Liver (tissue), 9 donors: ENCODE data around the gene QSOX1. TPM values are rescaled to one million over a fixed set of nuclear protein-coding genes. Genes with fewer than 3 reads are reported as not detected.

ENCODE experiments used
- DNase-seq: peaks from one replicate; pipeline ENCODE4 v3.0.0-alpha.2; 2017; ENCODE audit warnings: low spot score
- H3K27ac ChIP-seq, 2 donors: one replicate each; pipeline ENCODE4 v1.7.0; 2013; ENCODE audit warnings: inconsistent platforms in 2 of 2, low read length in 2 of 2, control low read depth in 1 of 2, low read depth in 1 of 2, mild to moderate bottlenecking in 1 of 2
- H3K27me3 ChIP-seq, 4 donors: one replicate each; pipeline versions ENCODE4 v1.6.1 to v1.7.0; 2013; ENCODE audit warnings: low read length in 3 of 4, inconsistent platforms in 1 of 4, mild to moderate bottlenecking in 1 of 4, moderate library complexity in 1 of 4; ENCODE audit not compliant: control insufficient read depth in 4 of 4, insufficient read depth in 4 of 4
- H3K36me3 ChIP-seq, 4 donors: one replicate each; pipeline versions ENCODE4 v1.6.1 to v1.7.0; 2013; ENCODE audit warnings: low read length in 3 of 4, mild to moderate bottlenecking in 3 of 4, low read depth in 1 of 4, moderate library complexity in 1 of 4; ENCODE audit not compliant: control insufficient read depth in 4 of 4, insufficient read depth in 3 of 4
- H3K4me1 ChIP-seq, 4 donors: one replicate each; pipeline versions ENCODE4 v1.6.1 to v1.7.0; 2013; ENCODE audit warnings: low read length in 3 of 4, mild to moderate bottlenecking in 3 of 4, moderate library complexity in 1 of 4; ENCODE audit not compliant: control insufficient read depth in 4 of 4, insufficient read depth in 4 of 4
- H3K4me3 ChIP-seq, 3 donors: one replicate each; pipeline versions ENCODE4 v1.6.1 to v1.7.0; 2013; ENCODE audit warnings: low read length in 3 of 3, control low read depth in 1 of 3, low read depth in 1 of 3, mild to moderate bottlenecking in 1 of 3
- H3K9ac ChIP-seq, 2 donors: one replicate each; pipeline ENCODE4 v1.7.0; 2013; ENCODE audit warnings: low read length in 2 of 2, mild to moderate bottlenecking in 2 of 2, moderate library complexity in 2 of 2, control low read depth in 1 of 2, low read depth in 1 of 2
- H3K9me3 ChIP-seq, 4 donors: one replicate each; pipeline versions ENCODE4 v1.6.1 to v1.7.0; 2013; ENCODE audit warnings: low read length in 3 of 4; ENCODE audit not compliant: control insufficient read depth in 4 of 4
- CTCF ChIP-seq: fragments of 150-350 bp; IDR thresholded peaks from 2 replicates; pipeline ENCODE4 v1.5.1; 2017; ENCODE audit warnings: improper control_type of control experiment, low read depth, low read length; ENCODE audit not compliant: missing input control
- EGR1 ChIP-seq, 2 donors: IDR thresholded peaks; 2 replicates each; pipeline ENCODE4 v1.6.1; 2016 to 2018; ENCODE audit warnings: antibody characterized with exemption in 2 of 2, low read depth in 2 of 2
- FOXA1 ChIP-seq: IDR thresholded peaks from 2 replicates; pipeline ENCODE4 v1.6.1; 2016; ENCODE audit warnings: antibody characterized with exemption
- FOXA2 ChIP-seq: IDR thresholded peaks from 2 replicates; pipeline ENCODE4 v1.6.1; 2016; ENCODE audit warnings: antibody characterized with exemption
- GABPA ChIP-seq, 2 donors: IDR thresholded peaks in 1 of 2; conservative IDR thresholded peaks in 1 of 2; 2 replicates each; pipeline ENCODE4 v1.6.1; 2016; ENCODE audit warnings: antibody characterized with exemption in 2 of 2, mild to moderate bottlenecking in 1 of 2, moderate library complexity in 1 of 2
- HNF4A ChIP-seq, 2 donors: conservative IDR thresholded peaks; 2 replicates each; pipeline ENCODE4 v1.6.1; 2016; ENCODE audit warnings: antibody characterized with exemption in 2 of 2, mild to moderate bottlenecking in 2 of 2
- HNF4G ChIP-seq: IDR thresholded peaks from 2 replicates; pipeline ENCODE4 v1.6.1; 2016; ENCODE audit warnings: antibody characterized with exemption
- JUND ChIP-seq, 2 donors: IDR thresholded peaks; 2 replicates each; pipeline ENCODE4 v1.6.1; 2016; ENCODE audit warnings: antibody characterized with exemption in 2 of 2
- MAX ChIP-seq: IDR thresholded peaks from 2 replicates; pipeline ENCODE4 v1.6.1; 2016; ENCODE audit warnings: antibody characterized with exemption
- NR2F2 ChIP-seq: IDR thresholded peaks from 2 replicates; pipeline ENCODE4 v1.6.1; 2016; ENCODE audit warnings: antibody characterized with exemption
- RAD21 ChIP-seq, 2 donors: IDR thresholded peaks; 2 replicates each; pipeline ENCODE4 v1.6.1; 2016; ENCODE audit warnings: antibody characterized with exemption in 2 of 2, mild to moderate bottlenecking in 2 of 2
- RXRA ChIP-seq, 2 donors: IDR thresholded peaks; 2 replicates each; pipeline ENCODE4 v1.6.1; 2017 to 2018; ENCODE audit warnings: antibody characterized with exemption in 2 of 2, mild to moderate bottlenecking in 1 of 2
- SP1 ChIP-seq: IDR thresholded peaks from 2 replicates; pipeline ENCODE4 v1.6.1; 2018; ENCODE audit warnings: antibody characterized with exemption, mild to moderate bottlenecking
- TAF1 ChIP-seq: conservative IDR thresholded peaks from 2 replicates; pipeline ENCODE4 v1.6.1; 2016; ENCODE audit warnings: antibody characterized with exemption, mild to moderate bottlenecking
- YY1 ChIP-seq: IDR thresholded peaks from 2 replicates; pipeline ENCODE4 v1.6.1; 2016; ENCODE audit warnings: antibody characterized with exemption, mild to moderate bottlenecking
- ZBTB33 ChIP-seq: IDR thresholded peaks from 2 replicates; pipeline ENCODE4 v1.6.1; 2016; ENCODE audit warnings: antibody characterized with exemption
- WGBS: extraction: QIAGEN DNeasy Blood & Tissue Kit; methylation state at CpG from one replicate; pipeline ENCODE4 v1.1.7; 2013; 5-methylcytosine and 5-hydroxymethylcytosine counted together
- polyA plus RNA-seq, 2 donors: library from polyadenylated mRNA; stranded (reverse) in 1 of 2; unstranded in 1 of 2; fragments of 200-250 nt in 1 of 2; fragments of >200 nt in 1 of 2; fragmentation: Nextera tagmentation in 1 of 2; extraction: Ambion mirVana in 1 of 2; gene quantifications; one replicate each; pipeline versions ENCODE4 v1.2.1 to v1.2.3, GENCODE V29; 2013 to 2015
- total RNA-seq, 2 donors: library from RNA; depleted of rRNA; stranded (reverse); fragments of >200 nt; gene quantifications; one replicate each; pipeline ENCODE4 v1.2.3, GENCODE V29; 2014
- TF ChIP-seq, protein P1 (sequence below): IDR thresholded peaks from 2 replicates; pipeline ENCODE4 v1.6.1; 2016; ENCODE audit warnings: antibody characterized with exemption, mild to moderate bottlenecking
- TF ChIP-seq, protein P2 (sequence below): IDR thresholded peaks from 2 replicates; pipeline ENCODE4 v1.6.1; 2016; ENCODE audit warnings: antibody characterized with exemption
- donor health status: healthy.
- donor health status: healthy.
- donor health status: healthy.
- donor health status: healthy.
- donor health status: healthy.

Gene QSOX1
- total and polyA plus RNA-seq, 4 donors, result 14.3 to 49.2 (median 38.1) TPM

DNA sequence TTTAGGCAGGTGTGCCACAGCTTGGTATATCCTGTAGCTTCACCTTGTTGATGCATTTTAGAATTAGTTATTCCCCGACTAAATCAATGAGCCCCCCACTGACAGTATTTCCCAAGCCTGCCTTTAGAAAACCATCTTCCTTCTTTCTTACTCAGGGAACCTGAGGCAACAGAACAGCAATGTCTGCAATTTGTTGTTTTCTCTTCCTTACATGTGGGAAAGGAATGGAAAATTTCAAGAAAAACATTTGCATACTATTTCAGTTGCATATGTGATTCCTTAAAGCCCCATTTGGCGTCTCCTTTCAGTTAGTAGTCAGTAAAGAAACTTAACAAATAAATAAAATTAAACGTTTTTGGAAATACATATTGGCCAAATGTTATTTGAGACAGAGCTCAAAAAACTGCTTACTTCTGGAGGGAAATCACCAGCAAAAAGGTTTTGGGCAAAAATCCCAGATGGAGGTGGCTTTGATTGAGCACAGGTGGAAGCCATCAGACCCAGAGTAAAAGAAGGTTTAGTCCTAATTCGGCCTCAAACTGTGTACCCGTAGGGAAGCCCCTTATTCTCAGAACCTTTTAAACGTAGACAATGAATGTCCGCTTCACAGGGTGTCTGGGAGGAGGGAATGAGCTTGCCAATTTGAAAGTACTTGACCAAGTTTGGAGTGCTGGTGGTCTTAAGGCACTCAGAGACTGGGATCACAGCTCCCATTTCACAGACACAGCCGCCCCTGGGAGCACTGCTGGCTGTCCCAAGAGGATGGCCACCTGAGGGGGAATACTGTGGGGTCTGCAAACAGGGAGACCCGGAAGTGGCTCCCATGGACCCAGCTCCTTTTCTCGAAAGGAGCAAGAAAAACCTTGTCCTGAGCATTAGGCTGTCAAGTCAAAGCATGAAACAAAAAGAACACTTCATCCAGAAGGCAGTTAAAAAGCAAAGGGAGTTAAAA, 84.8 kb downstream of the QSOX1 start:
- Histone ChIP-seq H3K36me3 (no peaks in the 10 kb centered on the region), H3K9me3 (no peaks in the 10 kb centered on the region), H3K27me3 (peaks cover 8 to 31% (median 24%) of the 10 kb centered on the region in 4 donors), H3K27ac (no peak overlapping the region), H3K4me1 (peaks cover 9 to 19% (median 16%) of the 10 kb centered on the region in 4 donors), H3K9ac (no peak overlapping the region), H3K4me3 (no peak overlapping the region)
- TF ChIP-seq SP1 (no peak), FOXA1 (no peak), HNF4G (no peak), EGR1 (IDR thresholded peaks at IDR 0.05; ENCODE audit: low read depth in 2 of 2) (no peak), MAX (no peak), GABPA (IDR thresholded peaks at IDR 0.05 in 1 of 2, conservative IDR thresholded peaks at IDR 0.05 in 1 of 2) (no peak), YY1 (no peak), NR2F2 (no peak), TAF1 (no peak), RXRA (IDR thresholded peaks at IDR 0.05) (no peak), HNF4A (conservative IDR thresholded peaks at IDR 0.05) (no peak), RAD21 (IDR thresholded peaks at IDR 0.05) (no peak), JUND (IDR thresholded peaks at IDR 0.05) (no peak), CTCF (no peak), ZBTB33 (no peak), FOXA2 (no peak)
- TF ChIP-seq, protein P1, sequence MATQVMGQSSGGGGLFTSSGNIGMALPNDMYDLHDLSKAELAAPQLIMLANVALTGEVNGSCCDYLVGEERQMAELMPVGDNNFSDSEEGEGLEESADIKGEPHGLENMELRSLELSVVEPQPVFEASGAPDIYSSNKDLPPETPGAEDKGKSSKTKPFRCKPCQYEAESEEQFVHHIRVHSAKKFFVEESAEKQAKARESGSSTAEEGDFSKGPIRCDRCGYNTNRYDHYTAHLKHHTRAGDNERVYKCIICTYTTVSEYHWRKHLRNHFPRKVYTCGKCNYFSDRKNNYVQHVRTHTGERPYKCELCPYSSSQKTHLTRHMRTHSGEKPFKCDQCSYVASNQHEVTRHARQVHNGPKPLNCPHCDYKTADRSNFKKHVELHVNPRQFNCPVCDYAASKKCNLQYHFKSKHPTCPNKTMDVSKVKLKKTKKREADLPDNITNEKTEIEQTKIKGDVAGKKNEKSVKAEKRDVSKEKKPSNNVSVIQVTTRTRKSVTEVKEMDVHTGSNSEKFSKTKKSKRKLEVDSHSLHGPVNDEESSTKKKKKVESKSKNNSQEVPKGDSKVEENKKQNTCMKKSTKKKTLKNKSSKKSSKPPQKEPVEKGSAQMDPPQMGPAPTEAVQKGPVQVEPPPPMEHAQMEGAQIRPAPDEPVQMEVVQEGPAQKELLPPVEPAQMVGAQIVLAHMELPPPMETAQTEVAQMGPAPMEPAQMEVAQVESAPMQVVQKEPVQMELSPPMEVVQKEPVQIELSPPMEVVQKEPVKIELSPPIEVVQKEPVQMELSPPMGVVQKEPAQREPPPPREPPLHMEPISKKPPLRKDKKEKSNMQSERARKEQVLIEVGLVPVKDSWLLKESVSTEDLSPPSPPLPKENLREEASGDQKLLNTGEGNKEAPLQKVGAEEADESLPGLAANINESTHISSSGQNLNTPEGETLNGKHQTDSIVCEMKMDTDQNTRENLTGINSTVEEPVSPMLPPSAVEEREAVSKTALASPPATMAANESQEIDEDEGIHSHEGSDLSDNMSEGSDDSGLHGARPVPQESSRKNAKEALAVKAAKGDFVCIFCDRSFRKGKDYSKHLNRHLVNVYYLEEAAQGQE, result no peak
- TF ChIP-seq, protein P2, sequence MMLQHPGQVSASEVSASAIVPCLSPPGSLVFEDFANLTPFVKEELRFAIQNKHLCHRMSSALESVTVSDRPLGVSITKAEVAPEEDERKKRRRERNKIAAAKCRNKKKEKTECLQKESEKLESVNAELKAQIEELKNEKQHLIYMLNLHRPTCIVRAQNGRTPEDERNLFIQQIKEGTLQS, result no peak
- WGBS, result 16% methylated on average over 10 of the region's 10 CpGs
- DNase-seq, result no peak
